Activated CD8-positive, alpha-beta memory T cell treated with anti-CD3 and anti-CD28 coated beads, Interleukin-2, amount 50 U/mL, for 4 hours (primary cell): Measurements from ENCODE around the gene RAP1A.
"Not testable (repeated sequence)": the region's sequence is repeated elsewhere in the genome, so short reads cannot be mapped to it uniquely, and the experiment has no call there.

ENCODE experiments used
- DNase-seq: peaks from one replicate; pipeline ENCODE4 v3.0.0-alpha.2; 2020

The RAP1A gene

DNA sequence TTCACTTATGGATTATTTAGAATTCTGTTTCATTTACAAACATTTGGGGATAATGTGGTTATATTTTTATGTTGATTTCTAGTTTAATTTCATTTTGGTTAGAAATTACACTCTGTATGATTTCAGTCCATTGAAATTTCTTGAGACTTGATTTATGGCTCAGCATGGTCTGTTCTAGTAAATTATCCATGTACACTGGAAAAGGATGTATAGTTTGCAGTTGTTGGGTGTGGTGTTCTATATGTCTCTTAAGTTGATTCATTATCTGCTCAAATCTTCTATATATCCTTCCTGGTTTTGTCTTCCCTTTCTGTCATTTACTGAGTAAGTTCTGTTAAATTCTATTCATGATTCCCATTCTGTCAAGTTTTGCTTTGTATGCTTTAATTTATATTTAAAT lies 52.3 kb downstream of the RAP1A start:
- DNase-seq: no peak

DNA sequence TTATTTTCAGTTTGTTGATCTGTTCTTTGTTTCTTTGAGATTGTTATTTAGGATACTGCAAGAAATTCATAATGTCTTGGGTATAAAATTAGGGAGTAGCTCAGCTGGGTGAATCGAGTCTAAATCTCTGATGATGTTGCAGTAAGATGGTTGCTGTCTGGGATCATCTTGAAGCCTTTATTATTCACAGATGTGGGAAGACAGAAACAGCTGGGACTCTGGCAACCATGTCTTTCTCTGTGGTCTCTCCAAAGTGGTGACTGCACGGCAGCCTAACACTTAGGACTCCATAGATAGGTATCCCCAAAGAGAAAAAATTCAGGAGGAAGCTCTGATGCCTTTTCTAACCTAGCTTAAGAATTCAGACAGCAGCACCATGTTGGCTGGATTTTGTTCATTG lies 52.7 kb downstream of the RAP1A start:
- no peak for DNase-seq

DNA sequence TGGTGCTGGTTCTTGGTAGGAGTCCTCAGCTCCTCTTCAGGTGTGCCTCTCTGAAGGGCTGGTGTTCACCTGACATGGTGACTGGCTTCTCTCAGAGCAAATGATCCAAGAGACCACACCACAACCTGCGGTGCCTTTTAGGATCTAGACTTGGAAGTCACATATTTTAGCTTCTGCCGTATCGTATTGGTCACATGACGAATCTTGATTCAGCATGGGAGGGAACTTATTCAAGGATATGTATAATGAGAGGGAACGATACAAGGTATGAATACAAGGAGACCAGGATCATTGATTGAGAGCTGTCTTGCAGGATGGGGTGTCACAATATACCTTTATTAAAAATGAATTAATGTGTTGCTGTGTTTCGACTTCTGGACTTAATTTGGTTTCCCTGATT lies 58.0 kb downstream of the RAP1A start:
- DNase-seq: no peak

DNA sequence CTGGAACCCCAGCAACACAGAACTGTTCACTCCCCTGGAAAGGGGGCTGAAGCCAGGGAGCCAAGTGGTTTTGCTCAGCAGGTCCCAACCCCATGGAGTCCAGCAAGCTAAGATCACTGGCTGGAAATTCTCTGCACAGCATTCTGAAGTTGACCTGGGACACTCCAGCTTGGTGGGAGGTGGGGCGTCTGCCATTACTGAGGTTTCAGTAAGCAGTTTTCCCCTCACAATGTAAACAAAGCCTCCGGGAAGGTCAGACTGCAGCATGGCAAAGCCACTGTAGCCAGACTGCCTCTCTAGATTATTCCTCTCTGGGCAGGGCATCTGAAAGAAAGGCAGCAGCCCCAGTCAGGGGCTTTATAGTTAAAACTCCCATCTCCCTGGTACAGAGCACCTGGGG lies 60.0 kb downstream of the RAP1A start:
- no peak for DNase-seq

DNA sequence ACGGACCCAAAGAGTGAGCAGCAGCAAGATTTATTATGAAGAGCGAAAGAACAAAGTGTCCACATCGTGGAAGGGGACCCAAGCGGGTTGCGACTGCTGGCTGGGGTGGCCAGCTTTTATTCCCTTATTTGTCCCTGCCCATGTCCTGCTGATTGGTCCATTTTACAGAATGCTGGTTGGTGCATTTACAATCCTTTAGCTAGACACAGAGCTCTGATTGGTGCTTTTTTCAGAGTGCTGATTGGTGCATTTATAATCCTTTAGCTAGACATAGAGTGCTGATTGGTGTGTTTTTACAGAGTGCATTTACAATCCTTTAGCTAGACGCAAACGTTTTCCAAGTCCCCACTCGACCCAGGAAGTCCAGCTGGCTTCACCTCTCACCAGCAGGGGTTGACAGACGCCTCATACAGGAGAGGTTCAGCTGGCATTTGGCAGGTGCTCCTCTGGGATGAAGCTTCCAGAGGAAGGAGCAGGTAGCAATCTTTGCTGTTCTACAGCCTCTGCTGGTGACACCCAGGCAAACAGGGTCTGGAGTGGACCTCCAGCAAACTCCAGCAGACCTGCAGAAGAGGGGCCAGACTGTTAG lies 60.7 kb downstream of the RAP1A start:
- not testable (repeated sequence) for DNase-seq

DNA sequence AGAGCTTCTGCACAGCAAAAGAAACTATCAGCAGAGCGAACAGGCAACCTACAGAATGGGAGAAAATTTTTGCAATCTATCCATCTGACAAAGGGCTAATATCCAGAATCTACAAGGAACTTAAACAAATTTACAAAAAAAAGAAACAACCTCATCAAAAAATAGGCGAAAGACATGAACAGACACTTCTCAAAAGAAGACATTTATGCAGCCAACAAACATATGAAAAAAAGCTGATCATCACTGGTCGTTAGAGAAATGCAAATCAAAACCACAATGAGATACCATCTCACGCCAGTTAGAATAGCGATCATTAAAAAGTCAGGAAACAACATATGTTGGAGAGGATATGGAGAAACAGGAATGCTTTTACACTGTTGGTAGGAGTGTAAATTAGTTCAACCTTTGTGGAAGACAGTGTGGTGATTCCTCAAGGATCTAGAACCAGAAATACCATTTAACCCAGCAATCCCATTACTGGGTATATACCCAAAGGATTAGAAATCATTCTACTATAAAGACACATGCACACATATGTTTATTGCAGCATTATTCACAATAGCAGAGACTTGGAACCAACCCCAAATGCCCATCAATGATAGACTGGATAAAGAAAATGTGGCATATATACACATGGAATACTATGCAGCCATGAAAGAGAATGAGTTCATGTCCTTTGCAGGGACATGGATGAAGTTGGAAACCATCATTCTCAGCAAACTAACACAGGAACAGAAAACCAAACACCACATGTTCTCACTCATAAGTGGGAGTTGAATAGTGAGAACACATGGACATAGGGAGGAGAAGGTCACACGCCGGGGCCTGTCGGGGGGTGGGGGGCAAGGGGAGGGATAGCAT lies 65.9 kb downstream of the RAP1A start:
- not testable (repeated sequence) for DNase-seq

DNA sequence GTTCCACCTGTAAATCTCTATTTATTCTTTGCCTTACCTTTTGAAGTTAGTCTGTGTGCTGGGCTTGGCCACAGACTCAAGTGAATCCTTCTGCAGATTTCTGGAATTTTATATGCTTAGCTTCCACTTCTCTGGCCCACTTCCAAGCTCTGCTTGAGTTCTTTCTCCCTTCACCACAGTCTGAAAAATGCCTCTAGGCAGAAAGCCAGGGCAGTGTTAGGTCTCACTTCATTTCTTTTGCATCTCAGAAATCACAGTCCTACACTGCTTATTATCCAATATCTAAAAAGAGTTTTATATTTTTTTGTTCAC lies 70.7 kb downstream of the RAP1A start:
- no peak for DNase-seq

DNA sequence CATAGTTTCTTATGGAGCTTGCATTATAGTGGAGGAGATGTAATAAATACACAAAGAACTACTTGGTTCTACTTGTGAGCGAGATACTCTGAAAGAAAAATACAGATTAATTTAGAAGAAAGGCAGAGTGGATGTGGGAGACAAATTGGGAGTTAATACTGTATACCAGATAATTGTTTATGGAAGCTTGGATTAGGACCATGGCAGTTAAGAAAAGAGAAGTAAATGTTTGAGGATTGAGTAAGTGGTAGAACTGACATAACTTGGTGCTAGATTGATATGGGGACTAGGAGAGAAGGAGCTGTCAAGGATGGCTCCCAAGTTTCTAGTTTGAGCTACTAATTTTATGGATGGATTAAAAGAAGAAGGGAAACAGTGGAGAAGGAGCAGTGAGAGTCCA lies 72.3 kb downstream of the RAP1A start:
- DNase-seq: no peak

DNA sequence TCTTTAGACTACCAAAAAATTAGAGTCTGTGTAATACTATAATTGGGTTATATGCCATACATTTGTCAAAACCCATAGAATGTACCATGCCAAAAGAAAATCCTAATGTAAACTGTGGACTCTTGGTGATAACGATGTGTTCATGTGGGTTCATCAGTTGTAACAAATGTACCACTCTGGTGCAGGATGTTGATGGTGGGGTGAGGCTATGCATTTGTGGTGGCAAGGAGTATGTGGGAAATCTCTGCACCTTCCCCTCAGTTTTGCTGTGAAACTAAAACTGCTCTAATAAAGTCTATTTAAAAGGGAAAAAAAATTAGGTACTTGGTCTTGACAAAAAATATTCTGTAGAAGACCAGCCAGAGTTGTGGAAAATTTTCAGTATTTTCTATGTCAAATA lies 76.2 kb downstream of the RAP1A start:
- no peak for DNase-seq

DNA sequence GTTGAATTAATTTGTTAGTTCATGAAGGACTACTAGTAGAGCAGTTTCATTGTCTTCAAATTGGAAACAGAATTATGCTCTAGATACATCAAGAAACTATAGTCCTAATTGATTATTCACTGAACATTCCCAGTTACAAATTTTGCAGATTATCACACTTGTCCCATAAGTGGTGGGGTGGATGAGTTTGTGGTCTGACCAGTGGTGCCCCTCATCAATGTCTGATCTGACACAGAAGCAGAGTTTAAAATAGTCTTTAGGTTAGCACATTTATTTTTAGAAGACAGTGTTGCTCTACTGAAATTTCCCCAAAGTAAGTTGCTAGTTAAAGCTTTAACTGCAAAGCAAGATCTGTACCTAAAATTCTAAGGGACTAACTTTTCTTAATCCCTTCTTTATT lies 76.7 kb downstream of the RAP1A start:
- no peak for DNase-seq

DNA sequence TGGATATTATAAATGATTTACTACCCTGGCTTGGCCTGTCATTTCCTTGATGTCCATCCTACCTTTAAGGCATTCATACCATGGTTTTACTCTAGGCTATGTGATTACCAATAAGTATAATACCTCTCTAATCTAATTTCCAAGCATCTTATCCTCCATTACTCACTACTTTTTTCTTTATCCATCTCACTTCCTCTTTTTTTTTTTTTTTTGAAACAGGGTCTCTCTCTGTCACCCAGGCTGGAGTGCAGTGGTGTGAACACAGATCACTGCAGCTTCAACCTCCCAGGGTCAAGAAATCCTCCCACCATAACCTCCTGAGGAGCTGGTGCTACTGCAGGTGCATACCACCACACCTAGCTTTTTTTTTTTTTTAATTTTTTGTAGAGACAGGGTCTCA lies 79.7 kb downstream of the RAP1A start:
- no peak for DNase-seq

DNA sequence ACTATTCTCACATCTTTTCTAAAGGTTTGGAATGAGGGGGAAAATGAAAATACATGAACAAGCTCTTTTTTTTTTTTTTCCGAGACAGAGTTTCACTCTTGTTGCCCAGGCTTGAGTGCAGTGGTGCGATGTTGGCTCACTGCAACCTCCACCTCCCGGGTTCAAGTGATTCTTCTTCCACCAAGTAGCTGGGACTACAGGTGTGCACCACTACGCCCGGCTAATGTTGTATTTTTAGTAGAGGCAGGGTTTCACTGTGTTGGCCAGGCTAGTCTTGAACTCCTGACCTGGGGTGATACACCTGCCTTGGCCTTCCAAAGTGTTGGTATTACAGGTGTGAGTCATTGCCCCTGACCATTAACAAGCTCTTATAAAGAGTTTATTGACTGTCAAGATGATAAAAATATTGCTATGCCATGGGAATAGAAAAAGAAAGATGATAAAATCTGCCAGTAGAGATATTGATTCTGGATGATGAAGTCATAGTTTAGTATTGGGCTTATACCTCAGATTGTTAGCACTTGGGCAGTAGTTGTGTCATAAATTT lies 83.0 kb downstream of the RAP1A start:
- DNase-seq: no peak

DNA sequence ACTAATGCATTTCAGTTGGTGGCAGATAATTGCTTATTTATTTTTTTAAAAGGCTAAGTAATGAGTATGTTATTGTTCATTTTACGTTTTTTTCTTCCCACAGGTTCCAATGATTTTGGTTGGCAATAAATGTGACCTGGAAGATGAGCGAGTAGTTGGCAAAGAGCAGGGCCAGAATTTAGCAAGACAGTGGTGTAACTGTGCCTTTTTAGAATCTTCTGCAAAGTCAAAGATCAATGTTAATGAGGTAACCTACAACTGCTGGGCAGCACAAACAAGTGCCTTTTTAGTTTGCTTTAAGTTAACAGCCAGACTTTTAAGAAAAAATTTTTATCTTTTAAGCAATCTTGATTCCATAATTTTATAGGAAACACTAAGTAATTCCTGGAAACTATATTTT lies 84.7 kb downstream of the RAP1A start:
- DNase-seq: no peak

DNA sequence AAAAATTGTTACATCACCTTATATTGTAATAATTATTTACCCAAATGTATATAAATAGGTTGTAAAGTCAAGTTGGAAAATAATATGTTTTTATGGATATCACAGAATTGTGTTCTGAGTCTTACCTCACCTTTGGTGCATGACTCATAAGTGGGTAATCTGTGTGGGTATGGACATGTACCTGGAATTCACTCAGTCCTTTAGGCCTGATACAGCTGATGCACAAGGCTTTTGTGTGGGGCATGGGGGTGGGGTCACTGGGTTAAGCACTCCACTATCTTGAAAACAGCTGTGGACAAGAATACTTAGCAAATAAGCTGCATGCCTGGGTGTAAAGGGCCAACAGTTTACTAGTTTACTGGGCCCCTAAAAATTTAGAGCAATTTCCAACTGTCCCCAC lies 85.2 kb downstream of the RAP1A start:
- DNase-seq: no peak

DNA sequence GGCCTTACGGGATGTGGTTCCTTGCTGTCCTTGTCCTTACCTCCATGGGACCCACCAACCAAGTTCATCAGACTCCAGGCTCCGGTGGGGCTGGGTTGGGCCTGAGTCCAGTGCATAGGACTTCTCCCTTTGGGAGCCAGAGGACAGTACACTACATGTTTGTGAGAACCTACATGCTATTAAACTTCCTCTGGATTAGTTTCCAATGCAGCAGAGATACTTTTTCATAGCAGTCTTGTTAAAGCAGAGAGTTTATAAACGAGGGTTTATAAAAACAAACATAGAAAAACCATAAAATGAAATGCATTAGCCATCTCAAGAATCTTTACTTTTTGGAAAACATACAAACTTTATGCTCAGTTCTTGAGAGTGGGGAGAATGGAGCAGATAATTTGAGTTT lies 86.3 kb downstream of the RAP1A start:
- no peak for DNase-seq

DNA sequence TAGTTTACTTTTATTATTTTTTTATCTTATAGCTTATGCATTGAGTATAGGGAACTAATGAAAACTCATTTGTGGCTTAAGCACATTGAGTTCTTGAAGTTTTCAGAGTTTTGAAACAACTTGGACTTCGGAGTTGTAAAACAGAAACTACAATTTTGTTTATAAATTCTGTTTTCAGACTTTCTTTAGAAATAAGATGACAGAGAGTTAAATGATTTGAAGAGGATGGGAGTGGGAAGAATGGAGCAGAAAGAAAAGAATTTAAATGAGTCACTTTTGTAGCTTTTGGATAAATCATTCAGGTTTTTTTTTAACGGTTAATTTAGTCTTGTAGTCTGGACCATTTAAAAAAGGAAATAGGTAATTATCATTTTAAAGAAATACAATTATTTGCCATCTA lies 87.3 kb downstream of the RAP1A start:
- DNase-seq: no peak

DNA sequence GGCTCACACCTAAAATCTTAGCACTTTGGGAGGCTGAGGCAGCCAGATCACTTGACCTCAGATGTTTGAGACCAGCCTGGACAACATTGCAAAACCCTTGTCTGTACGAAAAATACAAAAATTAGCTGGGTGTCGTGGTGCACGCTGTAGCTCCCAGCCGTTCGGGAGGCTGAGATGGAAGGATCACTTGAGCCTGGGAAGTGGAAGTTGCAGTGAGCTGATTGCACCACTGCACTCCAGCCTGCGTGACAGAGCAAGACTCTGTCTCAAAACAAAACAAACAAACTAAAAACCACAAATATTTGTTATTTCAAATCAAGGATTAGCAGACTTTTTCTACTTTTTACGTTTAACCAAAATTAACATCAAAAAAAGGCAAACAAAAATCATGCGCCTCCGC lies 88.3 kb downstream of the RAP1A start:
- DNase-seq: no peak

DNA sequence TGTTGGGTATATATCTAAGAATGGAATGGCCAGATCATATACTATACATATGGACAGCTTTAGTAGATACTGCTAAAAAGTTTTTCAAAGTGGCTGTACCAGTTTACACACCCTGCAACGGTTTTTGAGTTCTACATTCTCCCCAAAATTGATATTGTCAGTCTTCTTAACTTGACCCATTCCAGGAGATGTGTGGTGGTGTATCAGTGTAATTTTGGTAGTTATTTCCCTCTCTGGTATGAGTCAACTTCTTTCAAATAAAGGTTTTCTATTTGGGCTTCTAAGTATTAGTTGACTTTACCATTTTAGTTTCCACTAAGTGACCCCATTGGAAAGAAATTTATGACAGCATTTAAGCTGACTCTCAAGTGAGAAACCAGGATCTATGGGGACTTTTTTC lies 90.4 kb downstream of the RAP1A start:
- no peak for DNase-seq

DNA sequence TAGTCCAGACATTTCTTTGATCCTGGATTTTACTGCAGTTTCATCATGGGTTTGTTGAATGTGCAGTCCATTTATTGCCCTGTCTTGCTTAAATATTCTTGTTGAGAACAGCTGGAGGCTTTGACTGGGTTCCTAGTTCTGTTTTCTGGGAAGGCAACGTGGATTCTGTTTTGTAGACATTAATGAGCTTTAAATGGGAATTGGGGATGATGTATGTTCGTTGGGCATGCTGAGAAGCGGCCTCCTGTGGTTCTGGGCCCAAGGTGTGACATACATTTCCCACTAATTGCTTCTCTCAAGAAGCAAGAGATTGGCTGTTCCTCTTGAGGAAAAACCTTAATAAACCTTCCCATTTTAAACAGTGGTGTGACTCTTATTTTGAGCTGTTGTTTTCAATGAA lies 96.7 kb downstream of the RAP1A start:
- no peak for DNase-seq

DNA sequence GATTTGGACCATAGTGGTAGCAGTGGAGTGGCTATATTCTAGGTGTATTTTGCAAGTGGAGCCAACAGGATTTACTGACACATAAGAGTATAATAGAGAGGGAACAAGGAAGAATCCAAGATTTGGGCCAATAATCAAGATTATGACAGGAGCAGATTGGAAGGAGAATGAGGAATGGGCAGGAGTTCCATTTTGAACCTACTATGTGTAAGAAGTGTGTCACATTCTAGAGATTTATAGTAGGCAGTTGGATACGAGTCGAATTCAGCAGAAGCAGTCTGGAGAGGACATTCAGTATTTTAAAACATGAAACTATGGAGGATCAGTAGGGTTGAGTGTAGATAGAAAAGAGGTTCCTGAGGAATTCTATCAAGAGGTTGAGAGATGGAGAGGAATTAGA lies 97.9 kb downstream of the RAP1A start:
- no peak for DNase-seq

DNA sequence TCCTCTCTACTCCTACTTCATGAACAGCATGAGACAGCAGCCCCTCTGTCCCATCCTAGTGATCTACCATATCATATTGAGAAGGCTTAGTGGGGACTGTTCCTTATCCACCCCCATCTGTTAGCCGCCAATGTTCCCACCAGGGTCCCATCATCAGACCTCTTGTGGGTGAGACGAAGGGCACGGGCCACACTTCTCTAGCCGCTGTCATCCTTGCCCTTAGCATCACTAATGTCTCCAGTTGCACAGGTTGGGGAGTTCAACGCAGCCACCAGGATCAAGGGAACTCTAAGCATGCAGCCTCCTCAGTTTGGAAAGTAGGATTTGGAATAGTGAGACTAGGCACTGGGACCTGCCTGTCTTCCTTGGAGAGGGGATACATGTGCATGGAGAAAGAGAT lies 99.5 kb downstream of the RAP1A start:
- no peak for DNase-seq

DNA sequence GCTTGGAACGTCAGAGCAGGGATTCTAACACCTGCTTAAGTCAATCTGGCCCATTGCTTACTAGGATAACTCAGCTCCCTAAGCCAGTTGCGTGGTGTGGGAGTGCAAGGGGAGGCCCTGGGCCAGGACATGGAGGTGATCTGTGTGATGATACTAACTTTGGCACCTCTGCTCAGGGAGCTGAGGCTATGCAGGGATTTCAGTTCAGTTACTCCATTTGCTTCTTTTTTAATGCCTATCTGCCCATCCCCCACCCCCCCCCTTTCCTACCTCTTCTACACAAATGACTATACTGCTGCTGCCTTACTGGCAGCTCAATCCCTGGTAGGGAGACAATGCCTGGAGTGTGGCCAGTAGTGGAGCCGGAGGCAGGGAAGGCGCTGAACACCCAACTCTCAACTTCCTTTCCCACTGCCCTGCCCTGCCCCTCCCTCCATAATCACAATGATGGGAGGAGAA lies 100.1 kb downstream of the RAP1A start:
- DNase-seq: no peak

DNA sequence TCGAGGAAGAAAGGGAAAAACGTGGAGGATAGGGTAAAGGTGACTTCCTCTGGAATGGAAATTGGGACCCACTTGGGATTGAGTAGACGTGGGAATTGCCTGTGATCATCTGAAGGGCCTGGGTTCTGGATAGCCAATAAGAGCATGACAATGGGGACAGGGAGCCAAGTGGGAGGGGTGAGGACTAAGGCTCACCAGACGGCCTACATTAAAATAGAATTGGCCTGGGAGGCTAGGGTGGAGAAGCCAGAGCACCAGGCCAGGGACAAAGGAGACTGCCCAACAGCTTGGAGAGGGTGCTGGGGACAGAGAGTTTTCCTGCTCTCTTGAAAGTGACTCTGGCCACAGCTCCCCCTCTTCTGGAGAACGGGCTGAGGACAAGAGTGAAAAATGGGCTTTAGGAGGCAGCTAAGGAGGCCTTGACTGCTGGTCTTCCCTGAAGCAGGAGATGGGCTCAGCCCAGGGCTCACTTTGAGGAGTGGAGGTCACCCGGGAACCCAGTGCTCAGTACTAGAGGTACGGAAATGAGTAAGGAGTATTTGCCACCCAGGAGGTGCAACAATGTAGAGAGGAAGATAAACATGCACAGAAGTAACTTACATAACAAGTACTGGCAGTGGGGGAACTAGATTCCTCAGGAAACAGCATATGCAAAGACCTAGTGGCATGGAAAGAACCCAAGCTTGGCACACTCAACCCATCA lies 100.8 kb downstream of the RAP1A start:
- no peak for DNase-seq
